ENCODE results near the gene ATP1B3. TPM values are rescaled to one million over a fixed set of nuclear protein-coding genes. Genes with fewer than 3 reads are reported as not detected.
"Not testable (repeated sequence)": the region's sequence is repeated elsewhere in the genome, so short reads cannot be mapped to it uniquely, and the experiment has no call there.

ATP1B3 gene
- total RNA-seq, 1 donor from 2014 or later = 60.3 TPM

DNA sequence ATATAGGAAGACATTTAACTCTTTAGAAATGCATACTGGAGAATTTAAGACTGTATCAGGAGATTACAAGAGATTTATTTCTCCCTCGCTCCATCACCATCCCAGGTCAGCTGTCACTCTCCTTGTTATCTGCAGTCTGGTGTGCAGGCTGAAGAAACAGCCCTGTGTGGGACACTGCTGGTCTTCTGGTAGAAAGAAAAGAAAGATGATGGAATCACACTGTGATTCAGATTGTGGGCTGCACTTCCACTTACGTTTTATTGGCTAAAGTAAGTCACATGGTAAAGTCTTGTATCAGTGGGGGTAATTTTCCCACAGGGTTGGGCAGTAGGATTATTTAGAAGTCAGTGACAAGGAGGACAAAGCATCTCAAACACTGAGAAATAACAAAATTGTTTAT, 18.1 kb upstream of the ATP1B3 start:
- DNase-seq (ENCODE audit: low spot score) = no peak
- intact Hi-C loops (cut with DNase I) = no loop called here

DNA sequence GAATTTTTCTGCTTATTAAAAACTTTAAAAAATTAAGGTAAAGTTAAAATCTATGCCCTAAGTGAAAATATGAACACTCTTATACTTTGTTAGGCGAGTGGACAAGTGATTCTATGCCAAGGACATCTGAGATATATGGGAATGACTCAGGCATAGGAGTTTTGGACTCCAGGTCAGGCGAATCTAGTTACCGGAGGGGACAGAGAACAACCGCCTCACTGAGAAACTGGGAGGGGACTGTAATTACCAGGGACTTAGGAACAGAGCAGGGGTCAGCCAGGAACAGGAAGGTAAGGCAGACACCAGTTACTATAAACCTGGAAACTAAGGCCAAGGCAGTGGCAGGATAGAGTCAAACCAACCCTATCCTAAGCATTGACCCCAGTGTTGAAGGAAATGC, 16.8 kb upstream of the ATP1B3 start:
- no peak for DNase-seq (ENCODE audit: low spot score)
- intact Hi-C loops (cut with DNase I) = no loop called here

DNA sequence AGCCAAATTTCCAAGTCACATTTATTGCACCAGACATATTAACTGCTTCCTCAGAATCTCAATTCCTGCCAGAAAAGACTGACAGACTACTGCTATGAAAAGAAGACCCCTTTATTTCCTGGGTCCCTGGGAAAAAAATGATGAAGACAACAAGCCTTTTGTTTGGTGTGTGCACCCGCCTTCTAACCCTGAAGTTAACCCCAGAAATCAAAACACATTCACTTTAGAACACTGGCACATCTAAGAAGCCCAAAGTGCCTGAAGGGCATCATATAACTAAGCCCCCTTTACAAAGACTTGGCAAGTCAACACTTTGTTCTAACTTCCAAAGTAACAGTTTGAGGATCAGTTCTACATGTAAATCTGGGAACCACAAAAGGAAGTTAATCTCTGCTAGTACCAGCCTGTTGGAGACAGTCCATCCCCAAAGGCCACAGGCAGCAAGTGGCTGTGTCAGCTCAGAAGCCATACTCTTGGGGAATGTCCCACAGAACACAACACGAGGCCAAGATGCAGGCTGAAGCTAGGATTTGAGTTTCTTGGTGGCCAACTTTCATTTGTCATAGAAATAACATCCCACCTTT, 16.3 kb upstream of the ATP1B3 start:
- no peak for DNase-seq (ENCODE audit: low spot score)
- intact Hi-C loops (cut with DNase I) = no loop called here

DNA sequence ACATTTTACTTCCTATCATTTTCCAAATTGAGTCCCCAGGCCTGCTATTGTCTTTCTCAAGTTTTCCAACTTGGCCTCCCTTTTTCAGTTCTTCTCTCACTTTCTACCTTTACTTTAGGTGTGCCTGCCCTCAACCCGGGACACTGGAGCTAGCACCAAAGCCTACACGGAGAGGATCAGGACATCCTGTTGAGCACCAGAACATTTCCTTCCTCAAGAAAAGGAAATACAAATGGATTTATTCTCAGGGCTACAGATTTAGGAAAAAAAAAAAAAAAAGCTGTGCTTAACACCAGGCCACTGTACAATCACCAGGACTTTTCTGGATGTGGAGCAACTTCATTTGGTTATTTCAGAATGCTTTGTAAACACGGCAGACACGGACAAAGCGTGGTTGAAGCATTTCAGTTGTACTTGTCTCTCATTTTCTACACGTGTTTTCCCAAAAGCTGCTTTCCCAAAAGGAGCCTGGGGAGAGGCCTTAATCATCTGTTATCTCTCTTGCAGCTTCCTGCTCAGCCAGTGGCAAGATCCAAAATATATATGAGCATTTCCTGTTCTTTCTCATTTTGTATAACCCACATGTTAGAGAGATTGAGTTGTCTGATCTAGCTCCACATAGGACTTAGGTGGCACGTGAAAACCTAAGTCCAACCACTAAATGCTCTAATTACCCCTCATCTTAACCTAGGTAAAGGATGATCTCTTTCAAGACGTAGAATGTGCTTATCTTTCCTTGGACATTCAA, 15.5 kb upstream of the ATP1B3 start:
- intact Hi-C loops (cut with DNase I) = no loop called here
- no peak for DNase-seq (ENCODE audit: low spot score)

DNA sequence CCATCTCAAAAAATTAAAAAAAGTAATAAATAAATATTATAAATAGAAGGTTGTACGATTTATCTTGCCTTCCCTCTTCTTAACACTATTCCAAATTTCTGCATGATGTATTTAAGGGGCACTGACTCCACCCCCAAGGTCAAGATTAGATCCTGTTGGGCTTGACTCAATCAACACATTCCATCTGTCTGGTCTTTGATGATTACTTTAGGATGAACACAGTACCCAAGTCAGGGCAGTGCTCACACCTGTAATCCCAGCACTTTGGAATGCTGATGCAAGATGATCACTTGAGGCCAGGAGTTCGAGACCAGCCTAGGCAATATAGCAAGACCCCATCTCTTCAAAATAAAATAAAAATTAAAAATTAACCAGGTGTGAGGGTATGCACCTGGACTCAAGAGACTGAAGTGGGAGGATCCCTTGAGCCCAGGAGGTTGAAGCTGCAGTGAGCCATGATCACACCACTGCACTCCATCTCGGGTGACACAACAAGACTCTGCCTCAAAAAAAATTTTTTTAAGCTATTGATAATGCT, 14.1 kb upstream of the ATP1B3 start:
- intact Hi-C loops (cut with DNase I) = no loop called here
- no peak for DNase-seq (ENCODE audit: low spot score)

DNA sequence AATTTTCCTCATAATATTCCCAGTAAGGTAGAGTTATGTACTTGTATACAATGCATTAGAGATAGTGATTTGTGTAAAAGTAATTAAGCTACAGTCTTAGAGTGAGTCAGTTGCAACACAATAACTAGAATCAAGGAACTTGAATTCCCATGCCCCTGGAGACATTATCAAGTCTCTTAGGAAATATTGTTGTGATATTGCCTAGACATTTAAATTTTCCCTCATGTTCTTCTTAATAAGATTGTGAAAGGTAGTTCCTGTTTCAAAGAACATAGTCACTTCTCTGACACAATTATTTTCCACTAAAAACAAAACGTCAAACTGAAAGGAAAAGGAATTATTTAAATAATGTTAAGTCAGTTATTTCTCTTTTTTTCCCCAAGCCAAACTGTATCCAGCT, 13.0 kb upstream of the ATP1B3 start:
- no peak for DNase-seq (ENCODE audit: low spot score)
- intact Hi-C loops (cut with DNase I) = no loop called here

DNA sequence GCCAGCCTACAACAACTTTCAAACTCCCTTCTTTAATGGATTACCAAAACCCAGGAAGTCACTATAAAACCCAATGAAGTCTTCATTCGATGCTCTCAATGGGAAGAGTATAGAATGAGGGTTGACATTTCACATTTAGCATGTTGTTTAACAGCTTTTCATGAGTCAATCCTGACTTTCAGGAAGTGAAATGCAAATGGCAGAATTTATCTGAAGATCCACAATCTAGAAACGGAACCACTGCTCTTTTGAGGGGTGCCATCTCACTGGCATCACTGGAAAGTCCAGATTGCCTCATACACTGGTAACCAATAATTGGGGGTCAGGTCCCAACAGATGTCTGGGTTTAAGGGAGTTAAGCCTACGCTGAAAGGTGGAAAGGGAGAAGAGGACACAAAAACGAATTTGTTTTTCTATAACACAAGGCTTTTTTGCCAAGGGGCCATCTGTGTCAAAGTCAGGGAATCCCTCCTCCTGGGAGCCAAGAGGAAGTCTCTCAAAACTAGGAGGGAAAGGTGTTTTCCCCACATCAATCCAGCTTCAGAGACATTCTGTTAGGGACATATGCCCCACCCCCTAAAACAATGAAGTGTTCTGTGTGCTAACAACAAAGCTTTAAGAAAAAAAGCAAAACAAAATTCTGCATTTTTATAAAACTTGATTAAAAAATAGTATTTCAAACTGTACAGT, 12.0 kb upstream of the ATP1B3 start:
- intact Hi-C loops (cut with DNase I) = no loop called here
- DNase-seq (ENCODE audit: low spot score) = no peak

DNA sequence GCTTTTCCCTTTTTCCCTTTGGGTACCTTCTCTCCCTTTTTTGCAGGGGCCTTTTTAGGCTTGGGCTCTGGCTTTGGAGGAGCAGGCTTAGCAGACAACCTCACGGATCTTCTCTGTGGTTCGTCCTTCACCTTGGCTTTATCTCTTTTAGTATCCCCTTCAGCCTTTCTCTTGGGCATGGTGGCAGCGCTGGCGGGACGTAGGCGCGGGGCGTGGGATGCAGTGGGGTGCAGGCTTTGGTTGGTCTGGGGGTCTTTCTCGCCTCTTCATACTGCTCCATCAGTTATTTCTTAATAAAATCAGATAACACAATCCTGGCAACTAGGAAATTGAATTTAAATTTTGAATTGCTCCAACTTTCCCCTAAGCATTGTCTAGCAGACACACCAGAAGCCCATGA, 11.3 kb upstream of the ATP1B3 start:
- intact Hi-C loops (cut with DNase I) = no loop called here
- DNase-seq (ENCODE audit: low spot score) = no peak

DNA sequence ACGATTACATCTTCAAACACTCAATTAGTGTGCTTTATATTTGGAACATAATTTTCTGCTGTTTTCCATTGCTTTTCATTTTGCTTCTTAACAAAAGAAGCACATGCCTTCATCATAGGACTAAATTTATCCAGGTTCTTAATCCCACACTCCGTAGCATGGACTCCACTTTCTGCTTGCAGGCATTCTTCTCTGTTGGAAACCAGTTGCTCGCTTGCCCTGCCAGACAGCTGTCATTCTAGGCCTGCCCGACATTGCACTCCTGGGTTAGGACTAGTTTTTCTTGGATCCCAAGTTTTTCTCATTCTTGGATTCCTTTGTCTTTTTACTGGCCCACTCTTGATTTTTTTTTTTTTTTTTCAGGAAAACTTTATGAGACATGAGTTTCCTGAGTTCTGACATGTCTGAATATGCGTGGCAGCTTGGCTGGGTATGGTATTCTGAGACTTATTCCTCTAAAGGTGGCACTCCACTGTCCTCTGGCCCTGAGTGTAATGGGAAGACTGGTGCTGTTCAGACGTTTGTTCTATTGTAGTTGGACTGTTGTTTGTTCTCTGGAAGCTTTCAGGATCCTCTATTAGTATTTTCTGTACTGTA, 6.3 kb upstream of the ATP1B3 start:
- intact Hi-C loops (cut with DNase I) = loop anchor here (10.0 kb wide), 2 partner anchors 295 to 385 kb away; partner anchors contain the start of gene RASA2
- no peak for DNase-seq (ENCODE audit: low spot score)

DNA sequence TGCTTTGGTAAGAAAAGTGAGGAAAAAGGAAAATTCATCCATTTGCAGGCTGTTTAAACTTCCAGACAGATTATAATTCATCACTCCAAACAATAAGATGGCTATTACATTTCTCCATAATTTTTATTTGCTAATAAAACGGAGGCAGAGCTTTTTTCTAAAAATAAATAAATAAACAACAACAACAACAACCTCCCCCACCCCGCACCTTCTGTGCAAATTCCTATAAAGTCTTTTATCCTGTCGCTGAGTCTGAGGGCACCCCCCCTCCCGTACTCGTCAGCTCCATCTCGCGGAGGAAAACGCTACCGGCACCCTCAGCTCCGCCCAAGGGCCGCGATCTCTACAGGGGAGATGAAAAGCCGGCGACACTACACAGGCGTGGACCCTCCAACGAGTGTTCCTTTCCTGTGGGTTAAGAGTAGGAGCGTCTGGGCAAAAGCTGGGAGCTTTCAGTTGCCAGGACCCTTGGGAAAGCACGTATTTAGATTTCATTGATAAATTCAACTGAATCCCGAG, 1.0 kb upstream of the ATP1B3 start:
- intact Hi-C loops (cut with DNase I) = loop anchor here (10.0 kb wide), 2 partner anchors 301 to 391 kb away; partner anchors contain the start of gene RASA2

DNA sequence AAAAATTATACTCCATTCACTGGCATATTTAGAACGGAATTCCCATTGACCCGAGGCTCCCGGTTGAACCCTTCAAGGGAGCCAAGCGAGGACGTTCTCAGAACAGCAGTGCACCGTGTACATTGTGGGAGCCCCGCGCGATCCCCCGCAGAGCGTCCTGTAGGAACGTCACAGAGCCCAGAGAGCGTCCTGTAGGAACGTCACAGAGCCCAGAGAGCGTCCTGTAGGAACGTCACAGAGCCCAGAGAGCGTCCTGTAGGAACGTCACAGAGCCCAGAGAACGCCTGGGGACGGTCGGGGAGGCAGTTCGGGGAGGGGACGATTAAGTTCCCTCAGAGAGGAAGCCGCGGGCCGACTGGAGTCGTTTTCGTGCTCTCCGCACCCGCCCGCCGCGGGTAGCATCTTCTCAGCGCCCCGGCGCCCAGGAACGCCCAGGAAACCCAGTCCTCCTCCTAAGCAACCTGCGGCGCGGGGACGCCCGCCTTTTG, 506 bp upstream of the ATP1B3 start:
- intact Hi-C loops (cut with DNase I) = loop anchor here (1.0 to 10.0 kb wide), 3 partner anchors 138 to 391 kb away; partner anchors contain the start of genes RASA2 and RNF7
- DNase-seq (ENCODE audit: low spot score) = peak; percentile 84

More for the DNA sequence above, 1.0 kb upstream of the ATP1B3 start:
- peak; percentile 93 for DNase-seq (ENCODE audit: low spot score)

DNA sequence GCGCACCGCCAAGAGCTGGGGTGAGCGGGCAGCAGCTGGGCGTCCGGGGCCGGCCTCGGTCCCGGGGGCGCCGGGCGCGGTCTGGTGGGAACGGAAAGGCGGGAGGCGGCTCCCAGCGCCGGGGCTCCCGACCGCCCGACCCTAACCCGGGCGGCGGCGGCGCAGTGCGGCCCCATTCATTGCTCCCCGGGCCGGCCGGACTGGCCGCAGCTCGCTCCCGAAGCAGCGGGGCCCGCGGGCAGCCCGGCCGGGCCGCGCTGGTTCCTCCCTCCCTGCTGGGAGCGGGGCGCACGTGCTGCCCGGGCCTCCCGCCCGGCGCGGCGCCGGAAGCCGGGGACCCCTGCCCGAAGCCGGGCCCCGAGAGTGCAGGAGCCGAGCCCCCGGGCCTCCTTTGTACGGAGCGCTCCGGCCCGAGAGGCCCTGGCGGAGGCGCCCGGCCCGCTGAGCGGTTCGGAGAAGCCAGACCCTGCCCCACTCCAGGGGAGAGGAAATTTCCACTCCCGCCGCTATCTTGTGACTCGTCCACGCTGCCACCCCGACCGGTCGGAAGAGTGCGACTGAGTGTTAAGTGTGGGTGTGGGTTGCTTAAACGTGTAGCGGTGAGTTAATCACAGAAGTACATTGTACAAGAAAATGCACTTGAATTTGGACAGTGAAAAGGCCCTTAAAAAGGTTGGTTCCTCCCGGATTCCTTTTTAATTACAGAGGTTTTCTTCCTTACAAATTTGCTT, 613 bp downstream of the ATP1B3 start:
- intact Hi-C loops (cut with DNase I) = loop anchor here (1.0 to 10.0 kb wide), 3 partner anchors 139 to 392 kb away; partner anchors contain the start of genes RASA2 and RNF7
- DNase-seq (ENCODE audit: low spot score) = peak; percentile 79

DNA sequence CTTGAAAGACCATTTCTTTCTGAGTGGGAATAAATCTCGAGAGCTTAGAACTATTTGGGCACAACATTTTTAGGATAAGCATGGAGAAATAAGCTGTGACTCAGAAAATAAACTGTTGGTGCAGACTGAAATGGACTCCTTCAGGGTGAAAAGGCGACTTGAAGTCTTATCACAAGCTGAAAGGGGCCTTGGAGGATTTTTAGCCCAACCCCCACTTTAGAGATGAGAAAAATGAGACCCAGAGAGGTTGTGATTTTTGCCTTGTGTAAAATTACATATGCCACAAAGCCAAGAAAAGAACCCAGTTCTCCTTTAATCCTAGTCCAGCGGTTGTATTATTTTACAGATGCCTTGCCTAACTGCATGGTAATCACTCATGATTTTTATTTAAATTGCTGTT, 1.5 kb downstream of the ATP1B3 start:
- no peak for DNase-seq (ENCODE audit: low spot score)
- intact Hi-C loops (cut with DNase I) = loop anchor here (10.0 kb wide), 2 partner anchors 303 to 393 kb away; partner anchors contain the start of gene RASA2

DNA sequence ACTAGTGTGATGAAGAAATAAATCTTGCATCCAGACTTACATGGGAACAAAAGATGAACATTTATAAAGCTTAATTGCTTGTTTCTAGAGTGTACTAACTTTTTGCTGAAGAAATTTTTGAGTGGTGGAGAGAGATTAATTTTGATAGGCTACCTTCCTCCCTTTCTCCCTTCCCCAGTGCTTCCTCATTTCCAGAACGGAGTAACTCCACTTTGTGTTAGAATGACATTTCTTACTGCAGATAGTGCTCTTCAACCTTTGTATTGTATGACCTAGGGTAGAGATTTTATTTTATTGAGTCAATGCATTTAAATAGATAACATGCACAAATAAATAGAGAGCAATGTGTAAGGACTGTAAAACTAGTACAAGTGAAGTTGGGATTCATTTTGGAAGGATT, 1.9 kb downstream of the ATP1B3 start:
- no peak for DNase-seq (ENCODE audit: low spot score)
- intact Hi-C loops (cut with DNase I) = loop anchor here (10.0 kb wide), 2 partner anchors 304 to 394 kb away; partner anchors contain the start of gene RASA2

DNA sequence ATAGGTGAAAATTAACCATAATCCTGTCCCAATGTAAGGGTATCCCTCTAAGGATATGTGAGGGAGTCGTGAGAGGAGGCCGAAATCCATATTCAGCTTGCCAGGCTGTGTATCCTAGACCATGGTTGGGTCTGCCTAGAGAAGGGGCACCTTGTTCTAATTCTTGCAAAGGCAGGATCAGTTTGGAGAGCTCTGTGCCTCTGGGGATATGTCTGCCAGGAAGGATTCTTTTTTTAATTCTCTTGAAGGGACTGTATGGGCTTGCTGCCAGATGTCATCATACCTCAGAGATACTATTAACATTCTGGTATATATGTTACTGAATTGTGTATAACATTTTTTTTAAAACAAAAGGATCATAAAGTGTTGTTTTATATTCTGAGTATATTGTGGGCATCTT, 2.4 kb downstream of the ATP1B3 start:
- intact Hi-C loops (cut with DNase I) = loop anchor here (10.0 kb wide), 2 partner anchors 304 to 394 kb away; partner anchors contain the start of gene RASA2
- DNase-seq (ENCODE audit: low spot score) = no peak

DNA sequence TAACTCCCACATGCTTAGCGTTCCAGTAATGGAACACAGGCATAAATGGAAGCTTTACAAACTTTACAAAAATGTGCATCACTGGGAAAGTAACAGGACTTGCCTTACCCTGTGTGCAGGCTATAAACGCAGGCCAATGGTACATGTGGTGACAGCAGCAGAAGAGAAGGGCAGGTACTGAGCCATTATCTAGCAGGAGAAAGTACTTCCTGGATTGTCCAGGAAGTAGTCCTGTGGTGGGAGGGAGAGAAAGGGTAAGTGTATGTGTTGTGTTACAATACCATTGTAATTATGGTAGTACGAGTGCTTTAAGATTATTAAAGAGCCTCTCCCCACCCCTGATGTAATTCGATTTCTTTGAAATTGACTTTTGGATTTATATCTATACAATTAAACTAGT, 5.3 kb downstream of the ATP1B3 start:
- DNase-seq (ENCODE audit: low spot score) = no peak
- intact Hi-C loops (cut with DNase I) = no loop called here

DNA sequence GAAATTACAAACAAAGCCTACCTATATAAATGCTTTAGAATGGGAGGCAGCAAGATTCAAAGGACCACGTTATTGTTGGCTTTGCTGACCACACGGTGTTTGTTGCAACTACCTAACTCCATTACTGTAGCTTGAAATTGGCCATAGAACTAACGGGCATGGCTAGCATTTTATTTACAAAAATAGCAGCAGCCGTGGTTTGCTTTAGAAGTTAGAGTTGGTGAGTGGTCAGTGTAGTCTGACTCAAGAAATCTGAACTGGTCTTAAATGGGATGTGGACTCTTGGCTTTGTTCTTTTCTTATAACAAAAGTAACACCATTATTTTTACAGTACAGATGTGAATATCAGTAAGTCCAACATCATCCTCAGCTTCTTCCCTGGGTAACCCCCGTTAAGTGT, 10.6 kb downstream of the ATP1B3 start:
- DNase-seq (ENCODE audit: low spot score) = no peak
- intact Hi-C loops (cut with DNase I) = no loop called here

DNA sequence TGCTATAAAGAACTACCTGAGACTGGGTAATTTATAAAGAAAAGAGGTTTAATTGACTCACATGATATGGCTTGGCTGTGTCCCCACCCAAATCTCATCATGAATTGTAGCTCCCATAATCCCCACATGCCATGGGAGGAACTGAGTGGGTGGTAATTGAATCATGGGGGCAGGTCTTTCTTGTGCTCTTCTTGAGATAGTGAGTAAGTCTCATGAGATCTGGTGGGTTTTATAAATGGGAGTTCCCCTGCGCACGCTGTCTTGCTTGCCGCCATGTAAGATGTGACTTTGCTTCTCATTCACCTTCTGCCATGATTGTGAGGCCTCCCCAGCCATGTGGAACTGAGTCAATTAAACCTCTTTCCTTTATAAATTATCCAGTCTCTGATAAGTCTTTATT, 12.1 kb downstream of the ATP1B3 start:
- intact Hi-C loops (cut with DNase I); DNase-seq (ENCODE audit: low spot score): not testable (repeated sequence)

All from cardiac septum (tissue), 1 donor.